Placental epithelial cell (primary cell): ENCODE data around the gene SLC25A29. TPM values are rescaled to one million over a fixed set of nuclear protein-coding genes. Genes with fewer than 3 reads are reported as not detected.

Experiments used
- small RNA-seq: library from RNA; depleted of rRNA; stranded (forward); fragments of <200 nt; gene quantifications from one replicate; pipeline ENCODE3, GENCODE V24; 2012
- total RNA-seq: library from RNA; depleted of rRNA; stranded (reverse); fragments of >200 nt; gene quantifications from 2 replicates; pipeline ENCODE4 v1.2.3, GENCODE V29; 2012

Gene SLC25A29
- 13.8 and 18.5 TPM in 2 replicates for total RNA-seq

GRCh38 chr14:100306101-100306997, at the start of gene SLC25A29:
SLC25A29 (minus strand) TSS chr14:100306444; CDS start chr14:100306232, 212 bp downstream.

DNA sequence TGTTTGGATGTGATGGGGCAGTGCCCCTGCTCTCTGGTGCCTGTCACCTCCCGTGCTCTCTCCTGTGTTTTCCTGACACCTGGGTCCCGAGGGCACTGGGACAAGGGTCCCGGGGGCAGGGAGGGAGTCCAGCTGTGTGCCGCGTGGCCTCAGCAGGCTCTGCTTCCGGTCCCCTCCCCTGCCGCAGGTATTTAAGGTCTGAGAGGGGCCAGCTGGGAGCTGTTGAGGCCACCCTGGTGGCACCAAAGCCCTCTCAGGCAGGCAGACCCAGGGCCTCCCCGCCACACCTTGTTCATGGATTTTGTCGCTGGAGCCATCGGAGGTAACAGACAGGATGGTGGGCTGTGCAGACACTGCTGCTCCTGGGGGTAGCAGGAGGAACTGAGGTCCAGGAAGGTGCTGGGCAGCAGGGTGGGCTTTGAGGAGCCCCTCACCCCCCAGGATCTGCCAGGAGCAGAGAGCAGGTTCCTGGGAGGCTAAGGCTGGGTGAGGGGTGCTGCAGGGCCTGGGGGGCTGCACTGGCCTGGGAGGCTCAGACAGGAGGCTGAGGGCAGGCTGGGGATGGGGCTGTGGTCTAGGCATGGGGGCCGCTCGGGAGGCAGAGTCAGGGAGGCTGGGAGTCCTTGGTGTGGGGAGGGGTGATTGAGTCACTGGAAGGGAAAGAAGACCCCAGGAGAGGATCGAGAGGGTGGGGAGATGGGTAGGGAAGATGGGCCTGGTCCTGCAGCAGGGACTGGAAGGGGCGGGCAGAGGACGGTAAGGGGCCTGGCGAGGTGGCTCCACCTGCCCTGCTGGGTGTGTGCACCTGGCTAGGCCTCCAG, 17.1 kb upstream of the SLC25A29 start, which contains the start of gene SLC25A47:
Gene SLC25A47 (plus strand): TSS at position 219 of the 821 bp plus-strand sequence. CDS start 76 bp downstream, at position 295.

Small RNAs within 50 kb of the gene (small RNA-seq; reads per million reads assigned to genes)
- 1.3 reads per million, percentile 67 among the genes with 10 or more reads in this experiment for gene MIR345
- not detected for gene RN7SL523P

Other genes with a start within 250 kb of the SLC25A29 start
- gene EVL, start 241.0 kb downstream of the SLC25A29 start, total RNA-seq: 17.8 and 38.5 TPM in 2 replicates
- gene DEGS2, start 146.8 kb downstream of the SLC25A29 start, total RNA-seq: under 0.01 and 0.39 TPM in 2 replicates
- gene YY1, start 67.3 kb downstream of the SLC25A29 start, total RNA-seq: 47.1 and 52.8 TPM in 2 replicates
- gene SLC25A47, start 16.9 kb upstream of the SLC25A29 start, total RNA-seq: not detected in 2 replicates
- 19.6 and 23.9 TPM in 2 replicates for gene WDR25, start 70.0 kb upstream of the SLC25A29 start, total RNA-seq